ENCODE data around the gene BARD1. TPM values are rescaled to one million over a fixed set of nuclear protein-coding genes. Genes with fewer than 3 reads are reported as not detected.

BARD1 gene
- 10 to 100 TPM in 1 of 2 donors, 1 to 10 TPM in 1; 8.4 to 12.0 TPM for total RNA-seq

- TF ChIP-seq POLR2AphosphoS5 (IDR thresholded peaks at IDR 0.05), result peak; percentile 47
- peak; percentile 70 for TF ChIP-seq POLR2A (IDR thresholded peaks at IDR 0.05)
- TF ChIP-seq, protein P1, sequence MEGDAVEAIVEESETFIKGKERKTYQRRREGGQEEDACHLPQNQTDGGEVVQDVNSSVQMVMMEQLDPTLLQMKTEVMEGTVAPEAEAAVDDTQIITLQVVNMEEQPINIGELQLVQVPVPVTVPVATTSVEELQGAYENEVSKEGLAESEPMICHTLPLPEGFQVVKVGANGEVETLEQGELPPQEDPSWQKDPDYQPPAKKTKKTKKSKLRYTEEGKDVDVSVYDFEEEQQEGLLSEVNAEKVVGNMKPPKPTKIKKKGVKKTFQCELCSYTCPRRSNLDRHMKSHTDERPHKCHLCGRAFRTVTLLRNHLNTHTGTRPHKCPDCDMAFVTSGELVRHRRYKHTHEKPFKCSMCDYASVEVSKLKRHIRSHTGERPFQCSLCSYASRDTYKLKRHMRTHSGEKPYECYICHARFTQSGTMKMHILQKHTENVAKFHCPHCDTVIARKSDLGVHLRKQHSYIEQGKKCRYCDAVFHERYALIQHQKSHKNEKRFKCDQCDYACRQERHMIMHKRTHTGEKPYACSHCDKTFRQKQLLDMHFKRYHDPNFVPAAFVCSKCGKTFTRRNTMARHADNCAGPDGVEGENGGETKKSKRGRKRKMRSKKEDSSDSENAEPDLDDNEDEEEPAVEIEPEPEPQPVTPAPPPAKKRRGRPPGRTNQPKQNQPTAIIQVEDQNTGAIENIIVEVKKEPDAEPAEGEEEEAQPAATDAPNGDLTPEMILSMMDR (IDR thresholded peaks at IDR 0.05), result peak in 1 of 4 experiments; percentile 4
- H3K36me3 ChIP-seq, result no peaks in the 10 kb centered on the region
- DNase-seq (ENCODE audit: low spot score), result peak; percentile 46
- intact Hi-C loops (cut with DNase I), result loop anchor here (5.0 kb wide), 1 partner anchor 217 kb away; no protein-coding TSS in a partner anchor
- H3K4me1 ChIP-seq (replicated peaks), result no peaks in the 10 kb centered on the region
- peak within 1 kb of the TSS; percentile 61 to 73 for H3K4me3 ChIP-seq
- H3K9me3 ChIP-seq, result no peaks in the 10 kb centered on the region
- WGBS, result under 1% methylated on average over 63 of the region's 76 CpGs
- H3K27ac ChIP-seq, result peak within 1 kb of the TSS; percentile 94 to 95
- H3K27me3 ChIP-seq (replicated peaks; ENCODE audit: insufficient read depth), result no peaks in the 10 kb centered on the region
These were observed at the start of gene BARD1 for GRCh38 chr2:214808981-214809750. BARD1 (minus strand) TSS chr2:214809683; CDS start chr2:214809569, 114 bp downstream.

DNA sequence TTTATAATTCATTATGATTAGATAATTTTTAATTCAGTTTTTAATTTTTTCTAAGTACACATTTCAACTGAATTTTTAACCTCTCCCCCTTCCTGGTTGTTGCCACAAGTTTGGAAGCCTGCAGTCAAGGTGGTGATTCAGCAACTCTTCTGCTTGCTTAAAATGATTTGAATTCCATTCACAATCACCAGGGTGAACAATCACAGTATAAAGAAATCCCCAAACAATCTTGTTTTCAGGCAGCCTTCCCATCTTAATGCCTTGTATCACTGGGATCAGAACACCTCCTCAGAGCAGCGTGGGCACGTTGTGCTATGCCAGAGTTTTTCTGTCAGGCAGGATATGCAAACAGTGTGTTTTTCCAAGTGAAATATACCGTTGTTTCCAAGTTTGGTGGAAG is 46.7 kb upstream of the BARD1 start:
- Histone ChIP-seq H3K4me3 (no peak overlapping the region), H3K9me3 (no peaks in the 10 kb centered on the region), H3K36me3 (no peaks in the 10 kb centered on the region), H3K27me3 (replicated peaks; ENCODE audit: insufficient read depth) (no peaks in the 10 kb centered on the region), H3K4me1 (replicated peaks) (no peaks in the 10 kb centered on the region), H3K27ac (no peak overlapping the region)
- TF ChIP-seq POLR2A (IDR thresholded peaks at IDR 0.05), result no peak
- no peak for TF ChIP-seq POLR2AphosphoS5 (IDR thresholded peaks at IDR 0.05)
- TF ChIP-seq, protein P1 (IDR thresholded peaks at IDR 0.05), result no peak
- WGBS, result 10% methylated on average over 3 of the region's 3 CpGs
- no peak for DNase-seq (ENCODE audit: low spot score)
- intact Hi-C loops (cut with DNase I), result no loop called here

- DNase-seq (ENCODE audit: low spot score), result no peak
- TF ChIP-seq, protein P1 (IDR thresholded peaks at IDR 0.05), result no peak
- TF ChIP-seq POLR2A (IDR thresholded peaks at IDR 0.05) (no peak), POLR2AphosphoS5 (IDR thresholded peaks at IDR 0.05) (no peak)
- no peak overlapping the region for H3K4me3 ChIP-seq
- 68% methylated on average over 2 of the region's 2 CpGs for WGBS
- no peaks in the 10 kb centered on the region for H3K9me3 ChIP-seq
- no peaks in the 10 kb centered on the region for H3K4me1 ChIP-seq (replicated peaks)
- intact Hi-C loops (cut with DNase I), result no loop called here
- H3K27me3 ChIP-seq (replicated peaks; ENCODE audit: insufficient read depth), result no peaks in the 10 kb centered on the region
- no peaks in the 10 kb centered on the region for H3K36me3 ChIP-seq
- no peak overlapping the region for H3K27ac ChIP-seq
These were observed 44.4 kb upstream of the BARD1 start for GRCh38 chr2:214853906-214854305.

DNA sequence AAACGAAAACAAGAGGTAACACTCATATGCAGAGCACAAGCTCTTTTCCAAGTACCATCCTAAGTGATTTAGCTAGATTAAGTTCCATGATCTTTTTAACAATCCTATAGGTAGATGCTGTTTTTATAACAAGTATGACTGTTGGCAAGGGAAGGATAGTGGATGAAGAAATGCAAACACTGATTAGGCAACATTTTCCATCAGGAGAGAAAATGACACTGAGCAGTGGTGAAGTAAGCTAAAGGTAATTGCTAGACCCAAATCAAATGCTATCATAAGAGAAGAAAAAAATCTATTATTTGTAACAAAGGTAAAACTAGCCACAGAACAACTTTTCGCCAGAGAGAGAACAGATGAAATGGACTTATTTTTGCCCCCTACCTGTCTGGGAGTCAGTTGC is 34.3 kb upstream of the BARD1 start:
- Histone ChIP-seq H3K27ac (no peak overlapping the region), H3K4me3 (no peak overlapping the region), H3K36me3 (no peaks in the 10 kb centered on the region), H3K27me3 (replicated peaks; ENCODE audit: insufficient read depth) (no peaks in the 10 kb centered on the region), H3K9me3 (no peaks in the 10 kb centered on the region), H3K4me1 (replicated peaks) (no peaks in the 10 kb centered on the region)
- 95% methylated on average over 2 of the region's 2 CpGs for WGBS
- intact Hi-C loops (cut with DNase I), result no loop called here
- TF ChIP-seq POLR2A (IDR thresholded peaks at IDR 0.05), result no peak
- TF ChIP-seq, protein P1 (IDR thresholded peaks at IDR 0.05), result no peak
- TF ChIP-seq POLR2AphosphoS5 (IDR thresholded peaks at IDR 0.05), result no peak
- no peak for DNase-seq (ENCODE audit: low spot score)

GRCh38 chr2:214839464-214839863 is 30.0 kb upstream of the BARD1 start:
- Histone ChIP-seq H3K27ac (no peak overlapping the region), H3K4me1 (replicated peaks) (no peaks in the 10 kb centered on the region), H3K4me3 (no peak overlapping the region), H3K36me3 (no peaks in the 10 kb centered on the region), H3K9me3 (no peaks in the 10 kb centered on the region), H3K27me3 (replicated peaks; ENCODE audit: insufficient read depth) (no peaks in the 10 kb centered on the region)
- TF ChIP-seq POLR2A (IDR thresholded peaks at IDR 0.05) (no peak), POLR2AphosphoS5 (IDR thresholded peaks at IDR 0.05) (no peak)
- TF ChIP-seq, protein P1 (IDR thresholded peaks at IDR 0.05), result no peak
- no peak for DNase-seq (ENCODE audit: low spot score)
- intact Hi-C loops (cut with DNase I), result no loop called here
- 91% methylated on average over 2 of the region's 2 CpGs for WGBS
